Retinal pigment epithelial cell (primary cell): ENCODE data around the gene VAV3.
A peak's percentile ranks its signal among the peaks of the same experiment; 100 is the strongest.

Experiments
- DNase-seq: peaks from one replicate; pipeline ENCODE4 v3.0.0-alpha.2; 2010; ENCODE audit warnings: low read depth
- H3K4me3 ChIP-seq: 2 replicates; pipeline ENCODE4 v1.5.1; 2011; ENCODE audit warnings: mild to moderate bottlenecking, low read length, control low read depth, moderate library complexity
- CTCF ChIP-seq: conservative IDR thresholded peaks from 2 replicates; pipeline ENCODE4 v1.5.1; 2011; ENCODE audit warnings: low read depth, low read length, control low read depth, inconsistent platforms

Gene VAV3

DNA sequence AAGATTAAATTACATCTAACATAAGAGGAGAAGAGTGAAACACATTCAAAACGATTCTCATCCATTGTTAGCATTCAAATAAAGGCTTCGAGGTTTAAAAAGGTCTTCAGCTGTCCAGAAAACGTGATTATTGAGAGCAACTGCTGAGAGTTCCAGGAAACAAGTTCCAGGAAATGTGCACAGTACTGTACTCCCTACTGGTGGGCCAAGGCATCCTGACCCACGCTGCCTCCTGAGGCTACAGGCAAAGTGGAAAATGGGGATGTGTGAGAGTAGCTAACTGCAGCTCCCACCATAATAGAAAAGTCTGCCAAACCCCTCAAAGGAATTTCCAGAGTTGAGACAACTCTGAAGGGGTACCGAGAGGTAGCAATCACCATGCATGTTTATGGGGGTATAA, 2.0 kb downstream of the VAV3 start:
- TF ChIP-seq CTCF: no peak
- H3K4me3 ChIP-seq: peak overlapping the region; percentile 58
- no peak for DNase-seq

GRCh38 chr1:107954719-107955415, 10.1 kb downstream of the VAV3 start:
- no peak for DNase-seq
- H3K4me3 ChIP-seq: no peak overlapping the region
- TF ChIP-seq CTCF: no peak

GRCh38 chr1:107954126-107954525, 10.9 kb downstream of the VAV3 start:
- H3K4me3 ChIP-seq: no peak overlapping the region
- TF ChIP-seq CTCF: no peak
- DNase-seq: no peak

- no peak for TF ChIP-seq CTCF
- H3K4me3 ChIP-seq: no peak overlapping the region
- DNase-seq: no peak
Observed at GRCh38 chr1:107953556-107953955, 11.4 kb downstream of the VAV3 start.

DNA sequence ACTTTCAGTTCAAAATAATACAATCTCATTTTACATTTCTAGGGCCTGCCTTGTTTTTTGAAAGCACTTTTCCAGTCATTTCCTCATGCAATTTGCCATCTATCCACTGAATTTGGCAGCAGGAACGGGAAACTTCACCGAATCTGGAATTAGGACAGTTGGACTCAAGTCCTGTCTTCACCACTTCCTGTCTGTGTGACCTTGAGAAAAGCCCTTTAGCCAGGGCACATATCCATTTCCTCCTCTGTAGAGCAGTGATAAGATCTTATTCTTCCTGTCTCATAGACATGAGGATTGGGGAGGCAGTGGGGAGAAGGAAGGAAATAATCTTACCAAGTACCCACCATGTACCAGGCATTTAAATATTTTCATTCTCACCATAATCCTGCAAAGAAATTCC, 12.0 kb downstream of the VAV3 start:
- DNase-seq: no peak
- no peak overlapping the region for H3K4me3 ChIP-seq
- no peak for TF ChIP-seq CTCF

DNA sequence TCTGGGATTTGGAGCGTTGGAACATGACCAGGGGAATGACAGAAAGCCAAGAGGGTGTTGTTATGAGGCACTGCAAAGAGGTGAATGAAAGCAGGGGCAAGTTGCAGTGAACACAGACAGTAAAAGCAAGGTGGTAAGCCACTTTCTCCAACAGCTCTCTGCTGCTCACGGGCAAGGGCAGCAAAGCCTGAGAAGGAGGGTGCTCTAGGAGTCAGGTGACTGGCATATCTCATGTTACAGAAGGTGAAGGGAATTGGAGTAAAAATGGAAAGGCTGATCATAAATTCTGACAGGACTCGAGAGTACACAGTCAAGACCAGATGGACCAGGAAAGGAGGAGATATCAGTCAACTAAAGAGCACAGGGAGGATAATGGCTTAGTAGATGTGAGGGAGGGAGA, 14.5 kb downstream of the VAV3 start:
- DNase-seq: no peak
- no peak overlapping the region for H3K4me3 ChIP-seq
- TF ChIP-seq CTCF: no peak

GRCh38 chr1:107949467-107950253, 15.3 kb downstream of the VAV3 start:
- no peak for TF ChIP-seq CTCF
- H3K4me3 ChIP-seq: no peak overlapping the region
- no peak for DNase-seq
